ENCODE results near the gene YY1.

The YY1 gene

GRCh38 chr14:100302616-100303015 lies 63.7 kb downstream of the YY1 start:
- no peak for DNase-seq
- peaks cover 53% of the 10 kb centered on the region for H4K20me1 ChIP-seq (ENCODE audit: insufficient read depth, low read length)
- H3K27ac ChIP-seq (ENCODE audit: low read length), result no peak overlapping the region
- H3K4me2 ChIP-seq (ENCODE audit: insufficient read depth, low read length), result no peak overlapping the region
- no peak for TF ChIP-seq CTCF (IDR thresholded peaks at IDR 0.05; ENCODE audit: borderline replicate concordance, extremely low read depth, low read length, poor library complexity, severe bottlenecking)
- no peak for TF ChIP-seq EZH2 (IDR thresholded peaks at IDR 0.05; ENCODE audit: borderline replicate concordance, low read depth, low read length, severe bottlenecking)
- H3K9me3 ChIP-seq (ENCODE audit: insufficient read depth, low read length, severe bottlenecking), result no peaks in the 10 kb centered on the region
- H3K79me2 ChIP-seq (ENCODE audit: insufficient read depth, low read length), result peaks cover 81% of the 10 kb centered on the region
- H3K4me1 ChIP-seq (ENCODE audit: insufficient read depth, low read length), result peaks cover 33% of the 10 kb centered on the region
- no peak for ATAC-seq (ENCODE audit: insufficient read depth, low read depth)
- H3K36me3 ChIP-seq (ENCODE audit: insufficient read depth, low read length), result peaks cover 41% of the 10 kb centered on the region
- H3K9ac ChIP-seq (ENCODE audit: low read depth, low read length), result no peak overlapping the region
- no peaks in the 10 kb centered on the region for H3K27me3 ChIP-seq (ENCODE audit: insufficient read depth, low read length, poor library complexity)
- no peak overlapping the region for H3K4me3 ChIP-seq (ENCODE audit: low read depth in 1 of 2, low read length in 2 of 2)
- H2AFZ ChIP-seq (ENCODE audit: low read depth, low read length), result no peak overlapping the region

- Histone ChIP-seq H3K9ac (ENCODE audit: low read depth, low read length) (no peak overlapping the region), H3K9me3 (ENCODE audit: insufficient read depth, low read length, severe bottlenecking) (no peaks in the 10 kb centered on the region), H3K79me2 (ENCODE audit: insufficient read depth, low read length) (peaks cover 79% of the 10 kb centered on the region), H4K20me1 (ENCODE audit: insufficient read depth, low read length) (peaks cover 51% of the 10 kb centered on the region), H3K27ac (ENCODE audit: low read length) (peak overlapping the region; percentile 27; the same call in 1 of the 2 replicates), H3K4me2 (ENCODE audit: insufficient read depth, low read length) (peak overlapping the region; percentile 29; the same call in 1 of the 2 replicates), H2AFZ (ENCODE audit: low read depth, low read length) (no peak overlapping the region), H3K4me1 (ENCODE audit: insufficient read depth, low read length) (peaks cover 38% of the 10 kb centered on the region), H3K4me3 (ENCODE audit: low read depth in 1 of 2, low read length in 2 of 2) (no peak overlapping the region), H3K36me3 (ENCODE audit: insufficient read depth, low read length) (peaks cover 36% of the 10 kb centered on the region), H3K27me3 (ENCODE audit: insufficient read depth, low read length, poor library complexity) (no peaks in the 10 kb centered on the region)
- ATAC-seq (ENCODE audit: insufficient read depth, low read depth) (no peak), DNase-seq (no peak)
- TF ChIP-seq EZH2 (IDR thresholded peaks at IDR 0.05; ENCODE audit: borderline replicate concordance, low read depth, low read length, severe bottlenecking) (no peak), CTCF (IDR thresholded peaks at IDR 0.05; ENCODE audit: borderline replicate concordance, extremely low read depth, low read length, poor library complexity, severe bottlenecking) (peak; percentile 58)
These were observed 64.2 kb downstream of the YY1 start for GRCh38 chr14:100303179-100303578.

GRCh38 chr14:100303925-100304324 lies 65.0 kb downstream of the YY1 start:
- peaks cover 47% of the 10 kb centered on the region for H4K20me1 ChIP-seq (ENCODE audit: insufficient read depth, low read length)
- no peak for DNase-seq
- H3K79me2 ChIP-seq (ENCODE audit: insufficient read depth, low read length), result peaks cover 72% of the 10 kb centered on the region
- 0 out of 2 replicates have a peak overlapping the region, but pooled peaks have one; percentile 15 for H3K27ac ChIP-seq (ENCODE audit: low read length)
- peak overlapping the region; percentile 92 for H3K4me2 ChIP-seq (ENCODE audit: insufficient read depth, low read length)
- H3K27me3 ChIP-seq (ENCODE audit: insufficient read depth, low read length, poor library complexity), result no peaks in the 10 kb centered on the region
- peaks cover 30% of the 10 kb centered on the region for H3K36me3 ChIP-seq (ENCODE audit: insufficient read depth, low read length)
- H2AFZ ChIP-seq (ENCODE audit: low read depth, low read length), result no peak overlapping the region
- TF ChIP-seq EZH2 (IDR thresholded peaks at IDR 0.05; ENCODE audit: borderline replicate concordance, low read depth, low read length, severe bottlenecking) (no peak), CTCF (IDR thresholded peaks at IDR 0.05; ENCODE audit: borderline replicate concordance, extremely low read depth, low read length, poor library complexity, severe bottlenecking) (no peak)
- no peak overlapping the region for H3K9ac ChIP-seq (ENCODE audit: low read depth, low read length)
- no peaks in the 10 kb centered on the region for H3K9me3 ChIP-seq (ENCODE audit: insufficient read depth, low read length, severe bottlenecking)
- peaks cover 39% of the 10 kb centered on the region for H3K4me1 ChIP-seq (ENCODE audit: insufficient read depth, low read length)
- ATAC-seq (ENCODE audit: insufficient read depth, low read depth), result no peak
- H3K4me3 ChIP-seq (ENCODE audit: low read depth in 1 of 2, low read length in 2 of 2), result no peak overlapping the region
